ENCODE measurements around the gene VMAC.

VMAC gene

DNA sequence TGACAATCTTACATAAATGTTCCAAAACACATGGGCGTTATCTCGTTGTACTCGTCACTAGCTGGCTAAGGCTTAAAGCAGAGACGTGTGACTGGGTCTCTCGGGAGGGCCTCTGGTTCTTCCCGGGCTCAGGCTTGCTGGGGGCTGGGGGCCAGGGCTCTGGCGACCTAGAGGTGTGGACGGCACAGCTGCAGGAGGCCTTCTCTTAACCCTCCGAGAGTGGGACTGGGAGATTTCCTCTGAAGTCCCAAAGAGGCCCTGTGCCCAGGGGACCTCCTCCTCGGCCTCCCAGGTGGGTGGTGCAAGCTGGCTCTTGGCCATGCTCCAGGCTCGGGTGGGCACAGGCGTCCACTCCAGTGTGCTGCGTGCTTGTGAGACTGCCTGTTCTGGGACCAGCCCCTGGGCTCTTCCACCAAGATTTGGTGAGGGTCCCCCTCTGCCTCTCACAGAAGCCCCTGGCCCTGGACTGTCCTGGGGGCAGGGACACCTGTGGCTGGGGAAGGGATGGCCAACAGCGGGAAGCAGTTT, 11.6 kb downstream of the VMAC start:
- DNase-seq (ENCODE audit: low read depth) = no peak
- no peak overlapping the region for H3K4me3 ChIP-seq (ENCODE audit: low read length)
- no peak for TF ChIP-seq CTCF (IDR thresholded peaks at IDR 0.05; ENCODE audit: insufficient read depth, low read depth, low read length, missing control alignments)

GRCh38 chr19:5917431-5918107, 12.9 kb downstream of the VMAC start:
- no peak overlapping the region for H3K4me3 ChIP-seq (ENCODE audit: low read length)
- TF ChIP-seq CTCF (IDR thresholded peaks at IDR 0.05; ENCODE audit: insufficient read depth, low read depth, low read length, missing control alignments) = no peak

DNA sequence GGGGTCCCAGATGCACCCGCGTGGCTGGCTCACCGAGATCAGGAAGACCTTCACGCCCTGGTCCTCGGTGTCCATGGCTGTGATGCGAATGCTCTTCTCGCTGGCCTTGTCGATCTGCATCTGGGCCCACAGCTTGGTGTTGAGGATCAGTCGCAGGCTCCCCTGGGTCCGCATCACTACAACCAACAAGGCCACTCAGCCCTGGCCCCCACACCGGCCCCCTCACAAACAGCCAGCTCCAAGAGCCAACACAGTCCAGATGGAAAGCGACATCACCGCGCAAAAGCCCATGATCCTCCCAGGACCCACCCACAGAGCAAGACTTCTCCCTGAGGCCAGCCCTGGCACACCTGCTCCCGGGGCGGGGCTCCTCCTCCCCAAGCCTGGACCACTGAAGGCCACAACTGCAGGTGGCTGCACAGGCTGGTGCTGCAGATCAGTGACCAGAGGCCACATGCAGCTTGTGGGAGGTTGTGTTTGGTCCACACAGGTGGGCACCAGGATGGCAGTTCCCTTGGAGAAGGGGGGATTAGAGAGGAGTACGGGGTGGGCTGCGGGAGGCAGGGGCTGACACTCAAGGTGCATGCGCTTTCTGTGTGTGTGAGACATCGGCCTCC, 13.9 kb downstream of the VMAC start:
- DNase-seq (ENCODE audit: low read depth) = no peak
- H3K4me3 ChIP-seq (ENCODE audit: low read length) = no peak overlapping the region
- no peak for TF ChIP-seq CTCF (IDR thresholded peaks at IDR 0.05; ENCODE audit: insufficient read depth, low read depth, low read length, missing control alignments)

More at GRCh38 chr19:5917431-5918107, 12.9 kb downstream of the VMAC start:
- no peak for DNase-seq (ENCODE audit: low read depth)

DNA sequence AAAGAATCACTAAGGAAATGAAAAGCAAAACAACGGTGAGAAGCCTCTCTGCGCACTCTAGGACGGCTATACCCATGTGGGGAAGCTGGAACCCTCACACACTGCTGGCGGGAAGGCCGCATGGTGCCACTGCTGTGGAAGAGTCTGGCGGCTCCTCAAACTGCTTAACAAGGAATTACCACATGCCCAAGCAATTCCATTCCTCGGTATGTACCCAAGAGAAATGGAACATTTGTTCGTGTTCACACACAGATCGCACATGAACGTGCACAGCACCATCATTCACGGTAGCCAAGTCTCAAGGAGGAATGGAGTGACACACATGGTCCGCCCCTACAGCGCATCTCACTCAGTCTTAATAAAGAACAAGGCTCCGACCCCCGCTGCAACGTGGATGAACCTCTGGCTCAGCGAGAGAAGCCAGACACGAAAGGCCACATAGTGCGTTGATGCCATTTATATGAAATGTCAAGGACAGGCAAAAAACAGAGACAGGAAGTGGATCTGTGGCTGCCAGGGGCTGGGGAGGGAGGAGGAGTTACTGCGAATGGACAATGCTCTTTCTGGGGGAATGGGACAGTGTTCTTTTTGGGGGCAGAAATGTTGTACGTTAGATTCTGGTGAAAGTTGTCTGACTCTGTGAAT, 17.0 kb downstream of the VMAC start:
- DNase-seq (ENCODE audit: low read depth) = no peak
- no peak overlapping the region for H3K4me3 ChIP-seq (ENCODE audit: low read length)
- TF ChIP-seq CTCF (IDR thresholded peaks at IDR 0.05; ENCODE audit: insufficient read depth, low read depth, low read length, missing control alignments) = no peak

DNA sequence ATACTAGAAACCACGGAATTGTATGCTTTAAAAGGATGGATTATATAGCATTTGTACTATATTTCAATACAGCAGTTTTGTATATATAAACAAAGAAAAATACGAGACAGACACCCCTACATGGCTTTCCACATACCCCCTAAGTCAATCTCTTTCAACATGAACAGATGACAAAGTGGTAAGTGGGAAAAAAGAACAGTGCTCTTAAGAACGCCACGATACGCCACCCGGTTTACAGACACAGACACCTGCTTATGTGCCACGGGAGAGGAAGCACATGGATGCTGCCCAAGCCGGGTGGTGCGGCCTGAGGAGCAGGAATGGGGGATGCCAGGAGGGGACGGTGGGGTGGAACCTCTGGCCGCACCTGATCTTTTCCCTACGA, 17.5 kb downstream of the VMAC start:
- DNase-seq (ENCODE audit: low read depth) = no peak
- no peak for TF ChIP-seq CTCF (IDR thresholded peaks at IDR 0.05; ENCODE audit: insufficient read depth, low read depth, low read length, missing control alignments)
- H3K4me3 ChIP-seq (ENCODE audit: low read length) = no peak overlapping the region

- no peak overlapping the region for H3K4me3 ChIP-seq (ENCODE audit: low read length)
- TF ChIP-seq CTCF (IDR thresholded peaks at IDR 0.05; ENCODE audit: insufficient read depth, low read depth, low read length, missing control alignments) = no peak
- DNase-seq (ENCODE audit: low read depth) = no peak
These were observed 18.7 kb downstream of the VMAC start for GRCh38 chr19:5923356-5923755.
